VCaP (cell line): ENCODE results near the gene CACNB1.

Experiments used
- H3K27ac ChIP-seq: fragments of 450-650 bp; 2 replicates; pipeline ENCODE4 v1.5.1; 2017
- CTCF ChIP-seq: fragments of 450-650 bp; conservative IDR thresholded peaks from 2 replicates; pipeline ENCODE4 v1.5.1; 2017; ENCODE audit warnings: mild to moderate bottlenecking, moderate library complexity

CACNB1 gene

DNA sequence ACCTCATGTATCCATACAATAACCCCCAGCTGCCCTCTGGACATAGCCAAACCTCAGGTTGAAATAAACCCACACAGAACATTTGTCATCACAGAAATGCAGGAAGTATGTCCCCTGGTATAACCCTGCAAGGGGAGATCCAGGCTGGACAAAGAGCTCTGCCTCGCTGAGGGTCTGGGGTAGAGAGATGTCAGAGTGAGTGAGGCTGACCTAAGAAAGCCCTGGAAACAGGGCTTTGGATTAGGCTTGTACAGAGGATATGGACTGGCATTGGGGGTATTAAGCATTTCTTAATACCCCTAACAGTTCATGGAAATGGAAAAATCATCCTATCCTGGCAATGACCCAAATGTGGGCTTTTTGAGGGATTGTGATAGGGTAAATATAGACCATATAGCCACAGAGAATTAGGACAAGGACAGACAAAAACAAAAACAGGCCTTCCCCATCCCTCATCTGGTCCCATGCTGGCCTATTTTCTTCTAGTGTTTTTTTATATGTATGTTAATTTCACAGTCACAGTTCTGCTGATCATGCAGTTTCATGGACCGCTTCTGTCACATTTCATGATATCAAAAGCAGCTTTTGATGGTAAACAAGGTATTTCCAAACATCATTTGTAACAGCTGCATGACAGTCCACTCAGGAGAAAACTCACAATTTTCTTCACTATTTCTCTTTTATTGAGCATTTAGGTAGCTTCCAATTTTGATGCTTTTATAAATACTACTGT lies 72.2 kb downstream of the CACNB1 start:
- H3K27ac ChIP-seq, result no peak overlapping the region
- TF ChIP-seq CTCF, result no peak

GRCh38 chr17:39123627-39124026 lies 73.8 kb downstream of the CACNB1 start:
- no peak overlapping the region for H3K27ac ChIP-seq
- TF ChIP-seq CTCF, result no peak
